HG02588 (cell line): ENCODE results near the gene EPB41L2.
"Not testable (repeated sequence)": the region's sequence is repeated elsewhere in the genome, so short reads cannot be mapped to it uniquely, and the experiment has no call there.

Source experiments
- ATAC-seq: cut with Tn5 transposase; IDR thresholded peaks from one replicate; pipeline ENCODE4 v1.9.1; 2021; ENCODE audit warnings: mild to moderate bottlenecking, moderate library complexity; ENCODE audit not compliant: unreplicated experiment

EPB41L2 gene

GRCh38 chr6:131063028-131063763 is at the start of gene EPB41L2:
EPB41L2 (minus strand) TSS chr6:131063245; CDS start chr6:130956485, 106,760 bp downstream.
- peak; percentile 83 for ATAC-seq

DNA sequence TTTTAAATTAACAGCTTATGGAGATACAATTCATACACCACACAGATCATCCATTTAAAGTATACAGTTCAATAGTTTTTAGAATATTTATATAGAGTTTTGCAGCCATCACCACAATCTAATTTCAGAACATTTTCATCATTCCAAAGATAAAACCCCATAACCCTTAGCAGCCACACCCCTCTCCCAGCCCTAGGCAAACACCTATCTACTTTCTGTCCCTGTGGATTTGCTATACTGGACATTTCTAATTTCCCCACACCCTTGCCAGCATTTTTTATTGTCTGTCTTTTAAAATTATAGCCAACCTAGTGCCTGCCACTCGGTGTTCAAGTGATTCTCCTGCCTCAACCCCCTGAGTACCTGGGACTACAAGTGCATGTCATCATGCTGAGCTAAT is 49.2 kb upstream of the EPB41L2 start:
- no peak for ATAC-seq

DNA sequence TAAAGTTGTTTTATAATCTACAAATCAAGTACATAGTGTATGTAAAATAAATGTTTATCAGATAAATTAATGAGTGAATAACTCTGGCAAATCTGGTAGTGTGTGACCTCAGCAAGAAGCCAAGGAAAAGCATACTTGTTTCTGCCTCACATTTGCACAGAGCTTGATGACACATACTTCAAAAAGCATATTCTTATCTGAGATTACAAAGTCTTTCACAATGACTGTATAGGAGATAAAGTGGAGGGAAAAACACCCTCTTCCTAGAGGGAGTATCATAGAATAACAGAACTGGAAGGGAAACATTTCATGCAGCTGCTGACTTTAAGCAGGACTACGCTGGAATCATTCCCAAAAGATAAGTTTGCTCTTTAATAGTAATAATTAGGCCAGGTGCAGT is 44.1 kb upstream of the EPB41L2 start:
- no peak for ATAC-seq

GRCh38 chr6:131103901-131104300 is 40.9 kb upstream of the EPB41L2 start:
- no peak for ATAC-seq

GRCh38 chr6:131103296-131103695 is 40.3 kb upstream of the EPB41L2 start:
- ATAC-seq = no peak

- no peak for ATAC-seq
Measured at GRCh38 chr6:131101911-131102680, 39.1 kb upstream of the EPB41L2 start.

GRCh38 chr6:131096786-131097185 is 33.7 kb upstream of the EPB41L2 start:
- no peak for ATAC-seq

- ATAC-seq = no peak
Measured at GRCh38 chr6:131093334-131093733, 30.3 kb upstream of the EPB41L2 start.

GRCh38 chr6:131091944-131092343 is 28.9 kb upstream of the EPB41L2 start:
- not testable (repeated sequence) for ATAC-seq

DNA sequence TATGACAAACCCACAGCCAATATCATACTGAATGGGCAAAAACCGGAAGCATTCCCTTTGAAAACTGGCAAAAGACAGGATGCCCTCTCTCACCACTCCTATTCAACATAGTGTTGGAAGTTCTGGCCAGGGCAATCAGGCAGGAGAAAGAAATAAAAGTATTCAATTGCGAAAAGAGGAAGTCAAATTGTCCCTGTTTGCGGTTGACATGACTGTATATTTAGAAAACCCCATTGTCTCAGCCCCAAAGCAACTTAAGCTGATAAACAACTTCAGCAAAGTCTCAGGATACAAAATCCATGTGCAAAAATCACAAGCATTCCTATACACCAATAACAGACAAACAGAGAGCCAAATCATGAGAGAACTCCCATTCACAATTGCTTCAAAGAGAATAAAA is 27.3 kb upstream of the EPB41L2 start:
- not testable (repeated sequence) for ATAC-seq

- ATAC-seq = no peak
Measured at GRCh38 chr6:131084982-131085381, 21.9 kb upstream of the EPB41L2 start.

DNA sequence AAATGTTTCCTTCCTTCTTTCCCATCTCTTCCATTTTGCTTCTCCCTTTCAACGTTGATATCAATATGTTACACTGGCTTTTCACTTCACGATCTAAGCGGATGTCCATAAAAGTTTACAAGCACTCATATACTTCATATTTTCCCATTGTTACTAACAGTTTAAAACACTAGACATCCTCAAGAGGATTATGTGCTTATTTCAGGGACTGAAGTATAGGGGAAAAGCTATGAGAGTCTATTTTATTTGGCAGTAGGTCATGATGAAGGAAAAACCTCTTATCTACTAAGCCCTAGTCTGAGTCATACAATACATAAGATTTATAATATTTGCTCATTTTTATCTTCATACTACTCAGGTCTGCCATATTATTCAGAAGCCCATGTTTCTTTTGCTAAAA is 20.6 kb upstream of the EPB41L2 start:
- ATAC-seq = no peak

DNA sequence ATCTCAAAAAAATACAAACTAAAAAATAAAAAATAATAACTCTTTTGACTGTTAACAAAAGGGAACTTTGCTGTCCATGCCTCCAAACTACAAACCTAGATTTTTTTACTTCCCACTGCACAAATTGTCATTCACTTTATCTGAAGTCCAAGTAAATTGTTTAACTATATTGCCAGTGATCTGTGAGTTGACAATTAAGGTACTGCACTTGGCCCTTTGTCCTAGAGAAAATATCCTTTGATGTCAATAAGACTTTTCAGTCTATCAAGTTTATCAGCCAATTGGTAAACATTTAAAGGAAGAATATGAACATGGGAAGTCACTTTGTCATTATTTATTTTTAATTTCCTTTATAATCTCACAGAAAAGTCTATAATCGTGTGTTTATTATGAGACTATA is 19.3 kb upstream of the EPB41L2 start:
- ATAC-seq = no peak

DNA sequence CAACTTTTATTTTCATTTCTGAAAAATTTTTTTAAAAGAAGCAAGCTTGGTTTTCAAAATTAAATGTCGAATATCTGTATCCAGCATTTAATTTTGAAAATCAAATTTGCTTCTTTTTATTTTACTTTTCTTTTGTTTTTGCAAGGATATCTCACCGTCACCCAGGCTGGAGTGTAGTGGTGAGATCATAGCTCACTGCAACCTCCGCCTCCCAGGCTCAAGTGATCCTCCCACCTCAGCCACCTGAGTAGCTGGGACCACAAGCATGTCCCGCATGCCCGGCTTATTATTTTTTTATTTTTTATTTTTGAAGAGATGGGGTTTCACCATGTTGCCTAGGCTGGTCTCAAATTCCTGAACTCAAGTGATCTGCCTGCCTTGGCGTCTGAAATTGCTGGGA is 17.0 kb upstream of the EPB41L2 start:
- no peak for ATAC-seq

GRCh38 chr6:131073577-131073976 is 10.5 kb upstream of the EPB41L2 start:
- ATAC-seq = no peak

DNA sequence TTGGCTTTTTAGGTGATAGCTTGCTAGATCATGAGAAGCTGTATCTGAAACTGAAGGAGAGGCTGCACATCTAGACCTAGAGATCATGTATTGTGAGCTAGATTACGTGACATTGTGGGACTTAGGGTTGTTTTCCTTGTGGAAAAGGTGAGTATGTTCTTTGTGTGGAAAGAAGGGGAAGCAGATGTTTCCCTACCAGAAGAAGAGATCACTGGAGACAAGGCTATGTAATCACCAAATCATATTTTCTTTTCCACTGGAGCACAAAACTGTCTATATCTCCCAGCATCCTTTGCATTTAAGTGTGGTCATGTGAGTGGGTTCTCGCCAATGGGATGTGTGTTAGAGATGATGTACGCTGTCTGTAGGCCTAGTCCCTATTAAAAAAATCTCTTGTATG is 7.0 kb upstream of the EPB41L2 start:
- no peak for ATAC-seq

GRCh38 chr6:131068165-131068564 is 5.1 kb upstream of the EPB41L2 start:
- ATAC-seq = no peak

GRCh38 chr6:131067521-131067920 is 4.5 kb upstream of the EPB41L2 start:
- no peak for ATAC-seq

GRCh38 chr6:131065824-131066171 is 2.8 kb upstream of the EPB41L2 start:
- ATAC-seq = no peak

GRCh38 chr6:131065112-131065823 is 2.2 kb upstream of the EPB41L2 start:
- no peak for ATAC-seq

DNA sequence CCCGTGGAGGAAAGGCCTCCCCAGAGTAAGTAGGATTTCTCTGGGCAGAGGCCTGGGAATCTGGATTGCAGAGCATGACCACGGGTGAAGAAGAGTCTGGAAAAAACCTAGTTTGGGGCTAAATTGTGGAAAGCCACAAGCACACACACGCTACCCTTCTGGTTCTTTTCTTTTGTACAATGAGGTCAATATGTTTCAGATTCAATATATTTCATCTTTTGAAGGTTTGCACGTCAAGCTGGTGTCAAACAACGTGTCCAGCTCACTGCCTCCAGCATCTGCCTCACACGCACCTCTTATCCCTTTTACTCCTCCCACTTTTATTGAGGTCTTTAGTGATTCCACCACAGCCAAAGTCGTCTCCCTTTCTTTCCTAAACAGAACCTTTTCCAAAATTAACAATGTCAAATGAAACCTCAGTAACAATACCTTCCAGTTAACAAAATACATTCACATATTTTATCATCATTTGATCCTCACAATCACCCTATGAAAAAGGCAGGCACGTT is 773 bp upstream of the EPB41L2 start:
- ATAC-seq = no peak
